K562 (cell line): ENCODE data around the gene GBF1. TPM values are rescaled to one million over a fixed set of nuclear protein-coding genes. Genes with fewer than 3 reads are reported as not detected.

Experiments used
- HNRNPH1 ChIP-seq: fragments of 200-400 bp; formaldehyde crosslinking; optimal IDR thresholded peaks from 2 replicates; pipeline ENCODE3; 2017; ENCODE audit warnings: low read depth, mild to moderate bottlenecking, low read length, moderate library complexity
- KAT2B ChIP-seq: IDR thresholded peaks from one replicate; pipeline ENCODE4 v1.6.1; 2012; ENCODE audit warnings: low read depth, mild to moderate bottlenecking, control low read depth, inconsistent platforms, low read length, moderate library complexity
- KHSRP ChIP-seq: fragments of 450-650 bp; IDR thresholded peaks from 2 replicates; pipeline ENCODE4 v1.6.1; 2017
- NFIX ChIP-seq: fragments of 250-450 bp; sonication (Bioruptor Pico); IDR thresholded peaks from 2 replicates; pipeline ENCODE4 v1.4.0; 2020; ENCODE audit warnings: low read depth, mild to moderate bottlenecking, moderate library complexity
- WHSC1 ChIP-seq: IDR thresholded peaks from one replicate; pipeline ENCODE4 v1.6.1; 2012; ENCODE audit warnings: low read length, control low read depth, inconsistent platforms
- YBX1 ChIP-seq: fragments of 450-650 bp; IDR thresholded peaks from 2 replicates; pipeline ENCODE4 v1.7.1; 2016; ENCODE audit warnings: mild to moderate bottlenecking
- ZNF274 ChIP-seq: IDR thresholded peaks from 2 replicates; pipeline ENCODE4 v1.6.1; 2011; ENCODE audit warnings: low read depth, mild to moderate bottlenecking, low read length, moderate library complexity, borderline replicate concordance
- polyA plus RNA-seq, 8 experiments: library from polyadenylated mRNA; depleted of rRNA in 4 of 8; stranded (reverse) in 5 of 8; unstranded in 3 of 8; fragments of >200 nt; fragmentation: Nextera tagmentation in 2 of 8; fragmentation: Illumina TruSeq in 1 of 8; extraction: Ambion mirVana in 2 of 8; extraction: Trizol in 1 of 8; gene quantifications; 2 replicates each; pipeline versions ENCODE4 v1.2.1 to v1.2.3, GENCODE V29; 2011 to 2014; ENCODE audit warnings: inconsistent platforms in 1 of 8, missing spikeins in 1 of 8
- total RNA-seq, 7 experiments: library from RNA; depleted of rRNA in 6 of 7; stranded (reverse); fragments of >200 nt in 6 of 7; fragmentation: Illumina TruSeq in 2 of 7; extraction: Trizol in 2 of 7; gene quantifications; 2 replicates each; pipeline versions ENCODE4 v1.2.1 to v1.2.3, GENCODE V29; 2011 to 2021; ENCODE audit warnings: low replicate concordance in 1 of 7
- TF ChIP-seq, protein P1 (sequence below), 2 experiments: fragments of 450-650 bp; IDR thresholded peaks; 2 replicates each; pipeline ENCODE4 v1.6.1; 2018; ENCODE audit warnings: mild to moderate bottlenecking in 2 of 2, low read depth in 1 of 2; ENCODE audit not compliant: partially characterized antibody in 2 of 2
- TF ChIP-seq, protein P2 (sequence below), 2 experiments: fragments of 200-800 bp in 1 of 2; sonication (Bioruptor generic) in 1 of 2; sonication (generic) in 1 of 2; formaldehyde crosslinking in 1 of 2; IDR thresholded peaks in 1 of 2; conservative IDR thresholded peaks in 1 of 2; 2 replicates each; pipeline versions ENCODE4 v1.5.0 to v1.6.1; 2016 to 2020; ENCODE audit warnings: missing compliant biosample characterization in 1 of 2, missing genetic modification characterization in 1 of 2, missing genetic modification reagents in 1 of 2
- TF ChIP-seq, protein P3 (sequence below): fragments of 250-450 bp; sonication (Bioruptor Pico); IDR thresholded peaks from 2 replicates; pipeline ENCODE4 v1.4.0; 2020; ENCODE audit warnings: mild to moderate bottlenecking

The GBF1 gene
- total and polyA plus RNA-seq, 9 of the 15 experiments (the other 6 are each of a cell fraction or from before 2014, with no cell fraction given) = 0.69 to 28.0 (median 10.3) TPM

DNA sequence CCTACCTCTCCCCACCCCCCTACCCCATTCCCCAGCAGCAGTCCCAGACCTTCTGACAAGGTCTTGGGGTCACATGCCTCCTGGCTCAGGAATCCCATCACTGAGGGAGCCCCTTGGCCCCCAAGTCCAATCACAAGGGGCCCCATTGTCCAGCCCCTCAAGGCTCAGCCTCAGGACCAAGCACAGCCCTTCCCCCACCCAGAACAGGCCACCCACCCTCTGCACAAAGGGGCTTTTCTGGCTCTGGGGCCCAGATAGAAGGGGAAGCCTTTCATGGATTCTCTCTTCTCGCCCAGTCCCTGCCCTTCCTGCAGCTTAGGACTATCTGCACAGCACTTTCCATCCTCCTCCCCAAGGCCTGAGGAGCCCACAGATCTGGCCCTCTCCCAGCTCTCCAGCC lies 180.1 kb downstream of the GBF1 start (continued):
- TF ChIP-seq, protein P1, sequence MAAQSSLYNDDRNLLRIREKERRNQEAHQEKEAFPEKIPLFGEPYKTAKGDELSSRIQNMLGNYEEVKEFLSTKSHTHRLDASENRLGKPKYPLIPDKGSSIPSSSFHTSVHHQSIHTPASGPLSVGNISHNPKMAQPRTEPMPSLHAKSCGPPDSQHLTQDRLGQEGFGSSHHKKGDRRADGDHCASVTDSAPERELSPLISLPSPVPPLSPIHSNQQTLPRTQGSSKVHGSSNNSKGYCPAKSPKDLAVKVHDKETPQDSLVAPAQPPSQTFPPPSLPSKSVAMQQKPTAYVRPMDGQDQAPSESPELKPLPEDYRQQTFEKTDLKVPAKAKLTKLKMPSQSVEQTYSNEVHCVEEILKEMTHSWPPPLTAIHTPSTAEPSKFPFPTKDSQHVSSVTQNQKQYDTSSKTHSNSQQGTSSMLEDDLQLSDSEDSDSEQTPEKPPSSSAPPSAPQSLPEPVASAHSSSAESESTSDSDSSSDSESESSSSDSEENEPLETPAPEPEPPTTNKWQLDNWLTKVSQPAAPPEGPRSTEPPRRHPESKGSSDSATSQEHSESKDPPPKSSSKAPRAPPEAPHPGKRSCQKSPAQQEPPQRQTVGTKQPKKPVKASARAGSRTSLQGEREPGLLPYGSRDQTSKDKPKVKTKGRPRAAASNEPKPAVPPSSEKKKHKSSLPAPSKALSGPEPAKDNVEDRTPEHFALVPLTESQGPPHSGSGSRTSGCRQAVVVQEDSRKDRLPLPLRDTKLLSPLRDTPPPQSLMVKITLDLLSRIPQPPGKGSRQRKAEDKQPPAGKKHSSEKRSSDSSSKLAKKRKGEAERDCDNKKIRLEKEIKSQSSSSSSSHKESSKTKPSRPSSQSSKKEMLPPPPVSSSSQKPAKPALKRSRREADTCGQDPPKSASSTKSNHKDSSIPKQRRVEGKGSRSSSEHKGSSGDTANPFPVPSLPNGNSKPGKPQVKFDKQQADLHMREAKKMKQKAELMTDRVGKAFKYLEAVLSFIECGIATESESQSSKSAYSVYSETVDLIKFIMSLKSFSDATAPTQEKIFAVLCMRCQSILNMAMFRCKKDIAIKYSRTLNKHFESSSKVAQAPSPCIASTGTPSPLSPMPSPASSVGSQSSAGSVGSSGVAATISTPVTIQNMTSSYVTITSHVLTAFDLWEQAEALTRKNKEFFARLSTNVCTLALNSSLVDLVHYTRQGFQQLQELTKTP (IDR thresholded peaks at IDR 0.05; ENCODE audit: low read depth in 1 of 2, partially characterized antibody in 2 of 2) = no peak
- TF ChIP-seq WHSC1 (no peak), HNRNPH1 (no peak), YBX1 (no peak), KHSRP (no peak), ZNF274 (no peak), KAT2B (no peak), NFIX (no peak)
- TF ChIP-seq, protein P2, sequence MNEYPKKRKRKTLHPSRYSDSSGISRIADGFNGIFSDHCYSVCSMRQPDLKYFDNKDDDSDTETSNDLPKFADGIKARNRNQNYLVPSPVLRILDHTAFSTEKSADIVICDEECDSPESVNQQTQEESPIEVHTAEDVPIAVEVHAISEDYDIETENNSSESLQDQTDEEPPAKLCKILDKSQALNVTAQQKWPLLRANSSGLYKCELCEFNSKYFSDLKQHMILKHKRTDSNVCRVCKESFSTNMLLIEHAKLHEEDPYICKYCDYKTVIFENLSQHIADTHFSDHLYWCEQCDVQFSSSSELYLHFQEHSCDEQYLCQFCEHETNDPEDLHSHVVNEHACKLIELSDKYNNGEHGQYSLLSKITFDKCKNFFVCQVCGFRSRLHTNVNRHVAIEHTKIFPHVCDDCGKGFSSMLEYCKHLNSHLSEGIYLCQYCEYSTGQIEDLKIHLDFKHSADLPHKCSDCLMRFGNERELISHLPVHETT (CRISPR knock-in tag; conservative IDR thresholded peaks at IDR 0.05 in 1 of 2, IDR thresholded peaks at IDR 0.05 in 1 of 2) = no peak
- TF ChIP-seq, protein P3, sequence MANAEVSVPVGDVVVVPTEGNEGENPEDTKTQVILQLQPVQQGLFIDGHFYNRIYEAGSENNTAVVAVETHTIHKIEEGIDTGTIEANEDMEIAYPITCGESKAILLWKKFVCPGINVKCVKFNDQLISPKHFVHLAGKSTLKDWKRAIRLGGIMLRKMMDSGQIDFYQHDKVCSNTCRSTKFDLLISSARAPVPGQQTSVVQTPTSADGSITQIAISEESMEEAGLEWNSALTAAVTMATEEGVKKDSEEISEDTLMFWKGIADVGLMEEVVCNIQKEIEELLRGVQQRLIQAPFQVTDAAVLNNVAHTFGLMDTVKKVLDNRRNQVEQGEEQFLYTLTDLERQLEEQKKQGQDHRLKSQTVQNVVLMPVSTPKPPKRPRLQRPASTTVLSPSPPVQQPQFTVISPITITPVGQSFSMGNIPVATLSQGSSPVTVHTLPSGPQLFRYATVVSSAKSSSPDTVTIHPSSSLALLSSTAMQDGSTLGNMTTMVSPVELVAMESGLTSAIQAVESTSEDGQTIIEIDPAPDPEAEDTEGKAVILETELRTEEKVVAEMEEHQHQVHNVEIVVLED (CRISPR knock-in tag) = no peak
